H9 (cell line): ENCODE results near the gene TIMM23. TPM values are rescaled to one million over a fixed set of nuclear protein-coding genes. Genes with fewer than 3 reads are reported as not detected.

Experiments used
- DNase-seq: peaks from one replicate; pipeline ENCODE4 v3.0.0-alpha.2; 2017
- H2AFZ ChIP-seq: one replicate; pipeline ENCODE4 v1.6.1; 2013; ENCODE audit warnings: mild to moderate bottlenecking, low read length, control low read depth, moderate library complexity
- H2AK5ac ChIP-seq: 2 replicates; pipeline ENCODE4 v1.6.1; 2013; ENCODE audit warnings: low read length, control low read depth, mixed read lengths; ENCODE audit not compliant: insufficient read length
- H2BK120ac ChIP-seq: one replicate; pipeline ENCODE4 v1.6.1; 2013; ENCODE audit warnings: low read depth, mild to moderate bottlenecking, low read length, control low read depth, inconsistent platforms; ENCODE audit not compliant: poor library complexity, severe bottlenecking
- H2BK12ac ChIP-seq: 2 replicates; pipeline ENCODE4 v1.6.1; 2013; ENCODE audit warnings: low read length, control low read depth, mixed read lengths, low read depth; ENCODE audit not compliant: insufficient read length
- H2BK15ac ChIP-seq: 2 replicates; pipeline ENCODE4 v1.6.1; 2013; ENCODE audit warnings: low read depth, low read length, control low read depth
- H2BK20ac ChIP-seq: one replicate; pipeline ENCODE4 v1.6.1; 2013; ENCODE audit warnings: low read depth, mild to moderate bottlenecking, low read length, control low read depth, inconsistent platforms; ENCODE audit not compliant: poor library complexity, severe bottlenecking
- H2BK5ac ChIP-seq: 2 replicates; pipeline ENCODE4 v1.6.1; 2013; ENCODE audit warnings: low read length, control low read depth, mixed read lengths; ENCODE audit not compliant: insufficient read length
- H3K14ac ChIP-seq: 2 replicates; pipeline ENCODE4 v1.6.1; 2013; ENCODE audit warnings: low read length, control low read depth; ENCODE audit not compliant: insufficient read depth
- H3K18ac ChIP-seq: 2 replicates; pipeline ENCODE4 v1.6.1; 2013; ENCODE audit warnings: low read depth, mild to moderate bottlenecking, mixed read lengths, low read length, control low read depth; ENCODE audit not compliant: insufficient read length
- H3K23ac ChIP-seq: 2 replicates; pipeline ENCODE4 v1.6.1; 2013; ENCODE audit warnings: low read length, control low read depth, mixed read lengths, low read depth; ENCODE audit not compliant: insufficient read length
- H3K23me2 ChIP-seq: 2 replicates; pipeline ENCODE4 v1.6.1; 2013; ENCODE audit warnings: low read depth, mild to moderate bottlenecking, mixed read lengths, low read length, control low read depth; ENCODE audit not compliant: insufficient read length, poor library complexity, severe bottlenecking
- H3K27ac ChIP-seq: 2 replicates; pipeline ENCODE4 v1.5.1; 2013; ENCODE audit warnings: low read length, control low read depth, mixed read lengths, low read depth; ENCODE audit not compliant: insufficient read length
- H3K27me3 ChIP-seq: 2 replicates; pipeline ENCODE4 v1.6.1; 2013; ENCODE audit warnings: low read length, control low read depth, inconsistent platforms; ENCODE audit not compliant: insufficient read depth
- H3K4ac ChIP-seq: 2 replicates; pipeline ENCODE4 v1.6.1; 2013; ENCODE audit warnings: low read depth, mild to moderate bottlenecking, control low read depth, inconsistent platforms, low read length, moderate library complexity
- H3K4me1 ChIP-seq: 2 replicates; pipeline ENCODE4 v1.6.1; 2013; ENCODE audit warnings: low read length, control low read depth, inconsistent platforms; ENCODE audit not compliant: insufficient read depth
- H3K4me2 ChIP-seq: 2 replicates; pipeline ENCODE4 v1.6.1; 2013; ENCODE audit warnings: low read length, control low read depth, mixed read lengths; ENCODE audit not compliant: insufficient read length, insufficient read depth
- H3K56ac ChIP-seq: 2 replicates; pipeline ENCODE4 v1.6.1; 2013; ENCODE audit warnings: low read depth, mild to moderate bottlenecking, mixed read lengths, low read length, control low read depth; ENCODE audit not compliant: insufficient read length
- H3K79me1 ChIP-seq: 2 replicates; pipeline ENCODE4 v1.6.1; 2013; ENCODE audit warnings: low read depth, mild to moderate bottlenecking, moderate library complexity, low read length, control low read depth, inconsistent platforms; ENCODE audit not compliant: insufficient read depth, poor library complexity, severe bottlenecking
- H3K79me2 ChIP-seq: 2 replicates; pipeline ENCODE4 v1.6.1; 2013; ENCODE audit warnings: low read length, control low read depth, inconsistent platforms; ENCODE audit not compliant: insufficient read depth
- H3K9ac ChIP-seq: 2 replicates; pipeline ENCODE4 v1.6.1; 2013; ENCODE audit warnings: low read length, control low read depth, mixed read lengths; ENCODE audit not compliant: insufficient read length; ENCODE audit errors: extremely low read depth
- H3K9me3 ChIP-seq: one replicate; pipeline ENCODE4 v1.6.1; 2013; ENCODE audit warnings: low read depth, low read length, inconsistent platforms; ENCODE audit not compliant: control insufficient read depth
- H3T11ph ChIP-seq: one replicate; pipeline ENCODE4 v1.6.1; 2013; ENCODE audit warnings: mild to moderate bottlenecking, low read length, control low read depth, inconsistent platforms
- H4K20me1 ChIP-seq: one replicate; pipeline ENCODE4 v1.6.1; 2013; ENCODE audit not compliant: control insufficient read depth, insufficient read length, insufficient read depth
- H4K5ac ChIP-seq: 2 replicates; pipeline ENCODE4 v1.6.1; 2013; ENCODE audit warnings: low read depth, mild to moderate bottlenecking, mixed read lengths, low read length, control low read depth; ENCODE audit not compliant: insufficient read length
- H4K8ac ChIP-seq: replicated peaks from 2 replicates; pipeline ENCODE4 v1.6.1; 2013; ENCODE audit warnings: low read length, control low read depth, mixed read lengths, low read depth; ENCODE audit not compliant: insufficient read length
- H4K91ac ChIP-seq: 2 replicates; pipeline ENCODE4 v1.6.1; 2013; ENCODE audit warnings: low read depth, mild to moderate bottlenecking, moderate library complexity, mixed read lengths, low read length, control low read depth; ENCODE audit not compliant: insufficient read length
- H3K27ac Mint-ChIP-seq, 3 experiments: 2 replicates in 2 of 3; 3 replicates in 1 of 3; pipeline ENCODE4 v1.8.0; 2020 to 2021; ENCODE audit warnings: mixed read lengths in 3 of 3, mild to moderate bottlenecking in 1 of 3, moderate library complexity in 1 of 3
- H3K27me3 Mint-ChIP-seq: 2 replicates; pipeline ENCODE4 v1.8.0; 2021; ENCODE audit warnings: low read depth, mild to moderate bottlenecking, moderate library complexity, mixed read lengths
- H3K36me3 Mint-ChIP-seq, 3 experiments: 2 replicates in 2 of 3; 3 replicates in 1 of 3; pipeline ENCODE4 v1.8.0; 2020 to 2021; ENCODE audit warnings: low read depth in 3 of 3, mixed read lengths in 3 of 3; ENCODE audit not compliant: insufficient read depth in 1 of 3
- H3K4me1 Mint-ChIP-seq, 2 experiments: 2 replicates each; pipeline ENCODE4 v1.8.0; 2020; ENCODE audit warnings: mixed read lengths in 2 of 2
- H3K4me3 Mint-ChIP-seq, 2 experiments: 2 replicates in 1 of 2; 3 replicates in 1 of 2; pipeline ENCODE4 v1.8.0; 2020 to 2021; ENCODE audit warnings: mild to moderate bottlenecking in 2 of 2, mixed read lengths in 2 of 2, moderate library complexity in 1 of 2
- H3K9me3 Mint-ChIP-seq, 2 experiments: 2 replicates in 1 of 2; 3 replicates in 1 of 2; pipeline ENCODE4 v1.8.0; 2020; ENCODE audit warnings: mild to moderate bottlenecking in 2 of 2, mixed read lengths in 2 of 2, moderate library complexity in 1 of 2
- WGBS: extraction: QIAGEN DNeasy Blood & Tissue Kit; methylation state at CpG from one replicate; pipeline ENCODE4 v1.1.7; 2013; ENCODE audit warnings: missing lambda C conversion rate, low lambda C conversion rate, mixed read lengths; ENCODE audit not compliant: insufficient read length; ENCODE audit errors: extremely low coverage; 5-methylcytosine and 5-hydroxymethylcytosine counted together
- total RNA-seq: library from RNA; stranded (reverse); gene quantifications from 2 replicates; pipeline ENCODE4 v1.2.1, GENCODE V29; 2021
- TF ChIP-seq, protein P1 (sequence below): fragments of 200-600 bp; sonication (generic); conservative IDR thresholded peaks from 3 replicates; pipeline ENCODE4 v1.8.0; 2021; ENCODE audit warnings: antibody characterized with exemption, mild to moderate bottlenecking

The TIMM23 gene
- total RNA-seq, 1 experiment from 2014 or later, result 105 TPM

GRCh38 chr10:46014683-46015405 lies 42.6 kb downstream of the TIMM23 start:
- peaks cover 3% of the 10 kb centered on the region for H3K79me1 ChIP-seq
- H3K4me1 ChIP-seq, result no peaks in the 10 kb centered on the region
- TF ChIP-seq, protein P1, sequence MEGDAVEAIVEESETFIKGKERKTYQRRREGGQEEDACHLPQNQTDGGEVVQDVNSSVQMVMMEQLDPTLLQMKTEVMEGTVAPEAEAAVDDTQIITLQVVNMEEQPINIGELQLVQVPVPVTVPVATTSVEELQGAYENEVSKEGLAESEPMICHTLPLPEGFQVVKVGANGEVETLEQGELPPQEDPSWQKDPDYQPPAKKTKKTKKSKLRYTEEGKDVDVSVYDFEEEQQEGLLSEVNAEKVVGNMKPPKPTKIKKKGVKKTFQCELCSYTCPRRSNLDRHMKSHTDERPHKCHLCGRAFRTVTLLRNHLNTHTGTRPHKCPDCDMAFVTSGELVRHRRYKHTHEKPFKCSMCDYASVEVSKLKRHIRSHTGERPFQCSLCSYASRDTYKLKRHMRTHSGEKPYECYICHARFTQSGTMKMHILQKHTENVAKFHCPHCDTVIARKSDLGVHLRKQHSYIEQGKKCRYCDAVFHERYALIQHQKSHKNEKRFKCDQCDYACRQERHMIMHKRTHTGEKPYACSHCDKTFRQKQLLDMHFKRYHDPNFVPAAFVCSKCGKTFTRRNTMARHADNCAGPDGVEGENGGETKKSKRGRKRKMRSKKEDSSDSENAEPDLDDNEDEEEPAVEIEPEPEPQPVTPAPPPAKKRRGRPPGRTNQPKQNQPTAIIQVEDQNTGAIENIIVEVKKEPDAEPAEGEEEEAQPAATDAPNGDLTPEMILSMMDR, result no peak
- H3K27me3 Mint-ChIP-seq, result no peaks in the 10 kb centered on the region
- H2BK15ac ChIP-seq, result no peak overlapping the region
- no peak overlapping the region for H3K4me2 ChIP-seq
- no peak overlapping the region for H3K4ac ChIP-seq
- no peaks in the 10 kb centered on the region for H3K27me3 ChIP-seq
- no peak overlapping the region for H3K27ac Mint-ChIP-seq
- H2AK5ac ChIP-seq, result no peak overlapping the region
- no CpG with 5 or more reads among the region's 5 CpGs for WGBS
- no peak overlapping the region for H3K27ac ChIP-seq
- peaks cover 2 to 6% of the 10 kb centered on the region in 2 experiments; a peak in 3 of 4 replicates for H3K4me1 Mint-ChIP-seq
- no peaks in the 10 kb centered on the region for H3K9me3 ChIP-seq
- no peak overlapping the region for H4K5ac ChIP-seq
- no peak overlapping the region for H3K14ac ChIP-seq
- no peak overlapping the region for H3K56ac ChIP-seq
- no peak overlapping the region for H4K8ac ChIP-seq
- H2AFZ ChIP-seq, result no peak overlapping the region
- peaks cover 3% of the 10 kb centered on the region; the same call in 1 of the 2 replicates for H3K79me2 ChIP-seq
- H3K18ac ChIP-seq, result no peak overlapping the region
- H3T11ph ChIP-seq, result no peak overlapping the region
- no peaks in the 10 kb centered on the region for H4K20me1 ChIP-seq
- H3K36me3 Mint-ChIP-seq, result peaks cover 16 to 47% (median 29%) of the 10 kb centered on the region in 3 experiments; a peak in 6 of 7 replicates
- no peak overlapping the region for H4K91ac ChIP-seq
- H2BK5ac ChIP-seq, result no peak overlapping the region
- no peak overlapping the region for H3K4me3 Mint-ChIP-seq
- H2BK20ac ChIP-seq, result no peak overlapping the region
- H2BK120ac ChIP-seq, result no peak overlapping the region
- no peaks in the 10 kb centered on the region for H3K9me3 Mint-ChIP-seq
- H3K9ac ChIP-seq, result no peak overlapping the region
- H3K23me2 ChIP-seq, result no peaks in the 10 kb centered on the region
- no peak for DNase-seq
- H3K23ac ChIP-seq, result no peak overlapping the region
- H2BK12ac ChIP-seq, result no peak overlapping the region
